Parathyroid adenoma (tissue), 2 donors: ENCODE data around the gene KRTAP5-5.

Source experiments
- H2AFZ ChIP-seq: fragments of 300-600 bp; sonication (generic); one replicate; pipeline ENCODE4 v1.7.0; 2017; ENCODE audit warnings: antibody characterized with exemption, mild to moderate bottlenecking
- H3K27ac ChIP-seq: fragments of 300-600 bp; sonication (generic); one replicate; pipeline ENCODE4 v1.7.0; 2017
- H3K27me3 ChIP-seq: fragments of 300-600 bp; sonication (generic); one replicate; pipeline ENCODE4 v1.7.0; 2017; ENCODE audit warnings: low read length; ENCODE audit not compliant: control insufficient read depth, insufficient read depth
- H3K36me3 ChIP-seq: fragments of 300-600 bp; sonication (generic); one replicate; pipeline ENCODE4 v1.7.0; 2017; ENCODE audit warnings: low read length; ENCODE audit not compliant: control insufficient read depth, insufficient read depth
- H3K4me1 ChIP-seq: fragments of 300-600 bp; sonication (generic); one replicate; pipeline ENCODE4 v1.7.0; 2017; ENCODE audit warnings: control low read depth
- H3K4me2 ChIP-seq: fragments of 300-600 bp; sonication (generic); one replicate; pipeline ENCODE4 v1.7.0; 2017; ENCODE audit warnings: low read length
- H3K4me3 ChIP-seq: fragments of 300-600 bp; sonication (generic); one replicate; pipeline ENCODE4 v1.7.0; 2017; ENCODE audit warnings: low read depth, low read length
- H3K79me2 ChIP-seq: fragments of 300-600 bp; sonication (generic); one replicate; pipeline ENCODE4 v1.7.0; 2017; ENCODE audit warnings: control low read depth
- H3K9ac ChIP-seq: fragments of 300-600 bp; sonication (generic); one replicate; pipeline ENCODE4 v1.7.0; 2017; ENCODE audit warnings: mild to moderate bottlenecking
- H3K9me3 ChIP-seq: fragments of 300-600 bp; sonication (generic); one replicate; pipeline ENCODE4 v1.7.0; 2017; ENCODE audit warnings: low read length; ENCODE audit not compliant: control insufficient read depth
- CTCF ChIP-seq: fragments of 300-600 bp; sonication (generic); IDR thresholded peaks from one replicate; pipeline ENCODE4 v1.7.0; 2017; ENCODE audit warnings: antibody characterized with exemption, mild to moderate bottlenecking
- donor health status: primary hyperparathyroidism.

KRTAP5-5 gene

DNA sequence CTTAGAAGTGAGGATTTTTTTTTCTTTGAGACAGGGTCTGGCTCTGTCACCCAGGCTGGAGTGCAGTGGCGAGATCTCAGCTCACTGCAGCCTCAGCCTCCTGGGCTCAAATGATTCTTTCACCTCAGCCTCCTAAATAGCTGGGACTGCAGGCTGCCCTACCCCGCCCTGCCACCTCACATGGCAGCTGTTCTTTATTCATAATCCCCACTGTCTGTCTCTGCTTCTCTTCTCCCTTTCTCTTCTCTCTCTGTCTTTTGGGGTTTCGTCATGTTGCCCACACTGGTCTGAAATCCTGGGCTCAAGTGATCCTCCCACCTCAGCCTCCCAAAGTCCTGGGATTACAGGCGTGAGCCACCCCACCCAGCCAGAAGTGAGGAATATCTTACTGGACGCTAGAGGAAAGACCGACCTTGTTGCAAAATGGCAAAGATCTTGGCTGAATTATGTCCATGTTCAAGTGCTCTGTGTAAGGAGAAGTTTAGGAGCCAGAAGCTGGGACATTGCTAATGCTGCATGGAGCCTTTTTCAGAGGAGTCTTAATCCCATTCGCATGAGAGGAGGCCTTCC is 21.9 kb downstream of the KRTAP5-5 start:
- Histone ChIP-seq H3K4me1 (no peaks in the 10 kb centered on the region), H3K9ac (no peak overlapping the region), H3K27me3 (no peaks in the 10 kb centered on the region), H3K9me3 (no peaks in the 10 kb centered on the region), H3K27ac (no peak overlapping the region), H3K4me3 (no peak overlapping the region), H3K79me2 (no peaks in the 10 kb centered on the region), H3K4me2 (no peak overlapping the region), H3K36me3 (no peaks in the 10 kb centered on the region), H2AFZ (no peak overlapping the region)
- TF ChIP-seq CTCF: no peak

- Histone ChIP-seq H3K4me2 (no peak overlapping the region), H3K36me3 (no peaks in the 10 kb centered on the region), H3K79me2 (no peaks in the 10 kb centered on the region), H3K27me3 (no peaks in the 10 kb centered on the region), H3K27ac (no peak overlapping the region), H3K4me1 (no peaks in the 10 kb centered on the region), H3K9me3 (no peaks in the 10 kb centered on the region), H2AFZ (no peak overlapping the region), H3K4me3 (no peak overlapping the region), H3K9ac (no peak overlapping the region)
- no peak for TF ChIP-seq CTCF
Measured at GRCh38 chr11:1652026-1652425, 22.5 kb downstream of the KRTAP5-5 start.

GRCh38 chr11:1652442-1652770 is 22.8 kb downstream of the KRTAP5-5 start:
- no peaks in the 10 kb centered on the region for H3K27me3 ChIP-seq
- H3K4me2 ChIP-seq: no peak overlapping the region
- H3K9me3 ChIP-seq: no peaks in the 10 kb centered on the region
- H3K4me1 ChIP-seq: no peaks in the 10 kb centered on the region
- no peak overlapping the region for H3K4me3 ChIP-seq
- no peak overlapping the region for H2AFZ ChIP-seq
- H3K27ac ChIP-seq: no peak overlapping the region
- no peak overlapping the region for H3K9ac ChIP-seq
- H3K36me3 ChIP-seq: no peaks in the 10 kb centered on the region
- TF ChIP-seq CTCF: no peak
- no peaks in the 10 kb centered on the region for H3K79me2 ChIP-seq

DNA sequence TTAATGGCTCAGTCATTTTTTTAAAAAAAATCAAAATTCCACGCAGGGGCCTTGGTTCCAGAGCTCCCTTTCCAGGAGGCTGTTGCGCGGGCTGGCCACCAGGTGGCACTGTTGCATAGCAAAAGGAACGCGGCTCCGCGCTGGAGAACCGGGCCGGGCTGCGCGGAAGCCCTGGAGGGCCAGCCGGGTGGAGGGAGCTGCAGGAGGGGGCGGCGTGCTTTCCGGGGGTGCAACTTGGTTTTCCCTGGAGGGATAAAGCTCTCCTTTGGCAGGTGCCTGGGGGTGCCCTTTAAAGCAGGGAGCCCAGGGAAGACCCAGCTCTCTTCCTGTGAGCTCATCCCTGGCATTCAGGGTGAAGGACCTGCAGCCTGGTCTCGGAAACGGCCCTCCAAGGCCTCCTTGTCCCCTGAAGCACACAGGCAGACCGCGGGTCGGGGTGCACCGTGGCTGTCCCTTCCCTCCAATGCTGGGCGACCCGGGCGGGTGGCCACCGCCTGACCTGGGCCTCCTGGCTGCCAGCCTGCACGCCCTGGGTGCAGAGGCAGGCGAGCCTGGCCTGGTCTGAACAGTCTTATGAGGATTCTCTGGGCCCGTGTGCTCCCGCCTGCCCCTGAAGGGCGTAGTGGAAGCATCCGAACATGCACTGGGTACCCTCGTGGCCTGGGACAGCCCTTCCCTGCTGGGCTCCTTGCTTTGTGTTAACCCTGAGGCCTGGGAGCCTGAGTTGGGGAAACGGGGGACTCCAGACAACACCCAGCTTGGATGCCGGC is 23.4 kb downstream of the KRTAP5-5 start:
- H3K79me2 ChIP-seq: no peaks in the 10 kb centered on the region
- no peak overlapping the region for H3K9ac ChIP-seq
- H3K27ac ChIP-seq: no peak overlapping the region
- no peaks in the 10 kb centered on the region for H3K36me3 ChIP-seq
- H3K4me3 ChIP-seq: no peak overlapping the region
- H3K9me3 ChIP-seq: no peaks in the 10 kb centered on the region
- peak; percentile 90 for TF ChIP-seq CTCF
- no peak overlapping the region for H2AFZ ChIP-seq
- H3K4me1 ChIP-seq: no peaks in the 10 kb centered on the region
- no peak overlapping the region for H3K4me2 ChIP-seq
- H3K27me3 ChIP-seq: no peaks in the 10 kb centered on the region
